H1 (cell line): ENCODE data around the gene RAMP1. TPM values are rescaled to one million over a fixed set of nuclear protein-coding genes. Genes with fewer than 3 reads are reported as not detected.

Experiments used
- CBX8 ChIP-seq: fragments of 300-800, 300-1000 bp; sonication (generic); IDR thresholded peaks from 2 replicates; pipeline ENCODE4 v1.7.1; 2016; ENCODE audit warnings: low read depth, low read length, borderline replicate concordance
- HDAC6 ChIP-seq: IDR thresholded peaks from one replicate; pipeline ENCODE4 v1.7.1; 2012; ENCODE audit warnings: low read depth, mild to moderate bottlenecking, inconsistent platforms, low read length, moderate library complexity
- MAFK ChIP-seq: IDR thresholded peaks from 2 replicates; pipeline ENCODE4 v1.6.1; 2012; ENCODE audit warnings: low read depth, mild to moderate bottlenecking, improper control_type of control experiment, low read length
- NANOG ChIP-seq: IDR thresholded peaks from 2 replicates; pipeline ENCODE4 v1.6.1; 2011; ENCODE audit warnings: low read length, low read depth, mild to moderate bottlenecking, inconsistent platforms; ENCODE audit not compliant: insufficient read depth, poor library complexity, severe bottlenecking
- NRF1 ChIP-seq: IDR thresholded peaks from 2 replicates; pipeline ENCODE4 v1.6.1; 2011; ENCODE audit warnings: mild to moderate bottlenecking, low read depth, low read length, improper control_type of control experiment
- SP1 ChIP-seq: IDR thresholded peaks from 2 replicates; pipeline ENCODE4 v1.6.1; 2011; ENCODE audit warnings: low read depth, low read length
- polyA plus RNA-seq, 7 experiments: library from polyadenylated mRNA; depleted of rRNA in 3 of 7; stranded (reverse) in 5 of 7; unstranded in 2 of 7; fragments of >200 nt in 5 of 7; fragments of 200-250 nt in 2 of 7; gene quantifications; 1 replicate in 5 of 7; 2 replicates in 1 of 7; 4 replicates in 1 of 7; pipeline versions ENCODE4 v1.2.1 to v1.2.3, GENCODE V29; 2011 to 2013; ENCODE audit warnings: missing spikeins in 2 of 7, mixed read lengths in 2 of 7
- total RNA-seq: library from RNA; stranded (reverse); fragmentation: NEBNext Ultra II Directional; extraction: Animal tissue kit (Norgen Biotek cat#: 25700); gene quantifications from 2 replicates; pipeline ENCODE4 v1.2.1, GENCODE V29; 2021
- TF ChIP-seq, protein P1 (sequence below): fragments of 300-600 bp; sonication (generic); IDR thresholded peaks from 2 replicates; pipeline ENCODE4 v1.7.1; 2012; ENCODE audit warnings: low read length, moderate library complexity, mild to moderate bottlenecking, inconsistent platforms; ENCODE audit not compliant: insufficient replicate concordance
- TF ChIP-seq, protein P2 (sequence below): IDR thresholded peaks from 2 replicates; pipeline ENCODE4 v1.6.1; 2012; ENCODE audit warnings: inconsistent platforms
- TF ChIP-seq, protein P3 (sequence below): IDR thresholded peaks from 2 replicates; pipeline ENCODE4 v1.6.1; 2011; ENCODE audit warnings: low read length, improper control_type of control experiment

RAMP1 gene
- total and polyA plus RNA-seq, 2 of the 8 experiments (the other 6 are each of a cell fraction or from before 2014, with no cell fraction given): 0.65 to 4.3 TPM

DNA sequence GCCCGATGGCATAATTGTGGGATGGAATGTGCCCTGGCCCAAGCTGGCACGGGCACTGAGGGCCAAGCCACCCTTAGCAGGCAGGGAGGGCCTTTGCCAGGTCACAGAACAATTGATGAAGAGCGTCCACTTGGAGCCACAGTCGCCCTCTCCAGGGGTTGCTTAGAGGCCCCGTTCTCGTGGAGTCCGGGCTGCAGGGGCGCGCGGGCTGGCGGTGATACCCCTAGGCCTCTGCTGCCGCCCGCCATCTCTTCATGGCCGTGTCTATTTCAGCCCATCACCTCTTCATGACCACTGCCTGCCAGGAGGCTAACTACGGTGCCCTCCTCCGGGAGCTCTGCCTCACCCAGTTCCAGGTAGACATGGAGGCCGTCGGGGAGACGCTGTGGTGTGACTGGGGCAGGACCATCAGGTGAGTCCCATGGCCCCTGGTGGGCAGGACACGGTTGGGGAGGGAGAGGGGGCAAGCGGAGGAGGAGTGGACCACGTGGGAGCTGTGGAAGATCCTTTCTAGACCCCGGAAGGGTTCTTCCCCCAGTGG, 17.6 kb downstream of the RAMP1 start (continued):
- TF ChIP-seq, protein P1, sequence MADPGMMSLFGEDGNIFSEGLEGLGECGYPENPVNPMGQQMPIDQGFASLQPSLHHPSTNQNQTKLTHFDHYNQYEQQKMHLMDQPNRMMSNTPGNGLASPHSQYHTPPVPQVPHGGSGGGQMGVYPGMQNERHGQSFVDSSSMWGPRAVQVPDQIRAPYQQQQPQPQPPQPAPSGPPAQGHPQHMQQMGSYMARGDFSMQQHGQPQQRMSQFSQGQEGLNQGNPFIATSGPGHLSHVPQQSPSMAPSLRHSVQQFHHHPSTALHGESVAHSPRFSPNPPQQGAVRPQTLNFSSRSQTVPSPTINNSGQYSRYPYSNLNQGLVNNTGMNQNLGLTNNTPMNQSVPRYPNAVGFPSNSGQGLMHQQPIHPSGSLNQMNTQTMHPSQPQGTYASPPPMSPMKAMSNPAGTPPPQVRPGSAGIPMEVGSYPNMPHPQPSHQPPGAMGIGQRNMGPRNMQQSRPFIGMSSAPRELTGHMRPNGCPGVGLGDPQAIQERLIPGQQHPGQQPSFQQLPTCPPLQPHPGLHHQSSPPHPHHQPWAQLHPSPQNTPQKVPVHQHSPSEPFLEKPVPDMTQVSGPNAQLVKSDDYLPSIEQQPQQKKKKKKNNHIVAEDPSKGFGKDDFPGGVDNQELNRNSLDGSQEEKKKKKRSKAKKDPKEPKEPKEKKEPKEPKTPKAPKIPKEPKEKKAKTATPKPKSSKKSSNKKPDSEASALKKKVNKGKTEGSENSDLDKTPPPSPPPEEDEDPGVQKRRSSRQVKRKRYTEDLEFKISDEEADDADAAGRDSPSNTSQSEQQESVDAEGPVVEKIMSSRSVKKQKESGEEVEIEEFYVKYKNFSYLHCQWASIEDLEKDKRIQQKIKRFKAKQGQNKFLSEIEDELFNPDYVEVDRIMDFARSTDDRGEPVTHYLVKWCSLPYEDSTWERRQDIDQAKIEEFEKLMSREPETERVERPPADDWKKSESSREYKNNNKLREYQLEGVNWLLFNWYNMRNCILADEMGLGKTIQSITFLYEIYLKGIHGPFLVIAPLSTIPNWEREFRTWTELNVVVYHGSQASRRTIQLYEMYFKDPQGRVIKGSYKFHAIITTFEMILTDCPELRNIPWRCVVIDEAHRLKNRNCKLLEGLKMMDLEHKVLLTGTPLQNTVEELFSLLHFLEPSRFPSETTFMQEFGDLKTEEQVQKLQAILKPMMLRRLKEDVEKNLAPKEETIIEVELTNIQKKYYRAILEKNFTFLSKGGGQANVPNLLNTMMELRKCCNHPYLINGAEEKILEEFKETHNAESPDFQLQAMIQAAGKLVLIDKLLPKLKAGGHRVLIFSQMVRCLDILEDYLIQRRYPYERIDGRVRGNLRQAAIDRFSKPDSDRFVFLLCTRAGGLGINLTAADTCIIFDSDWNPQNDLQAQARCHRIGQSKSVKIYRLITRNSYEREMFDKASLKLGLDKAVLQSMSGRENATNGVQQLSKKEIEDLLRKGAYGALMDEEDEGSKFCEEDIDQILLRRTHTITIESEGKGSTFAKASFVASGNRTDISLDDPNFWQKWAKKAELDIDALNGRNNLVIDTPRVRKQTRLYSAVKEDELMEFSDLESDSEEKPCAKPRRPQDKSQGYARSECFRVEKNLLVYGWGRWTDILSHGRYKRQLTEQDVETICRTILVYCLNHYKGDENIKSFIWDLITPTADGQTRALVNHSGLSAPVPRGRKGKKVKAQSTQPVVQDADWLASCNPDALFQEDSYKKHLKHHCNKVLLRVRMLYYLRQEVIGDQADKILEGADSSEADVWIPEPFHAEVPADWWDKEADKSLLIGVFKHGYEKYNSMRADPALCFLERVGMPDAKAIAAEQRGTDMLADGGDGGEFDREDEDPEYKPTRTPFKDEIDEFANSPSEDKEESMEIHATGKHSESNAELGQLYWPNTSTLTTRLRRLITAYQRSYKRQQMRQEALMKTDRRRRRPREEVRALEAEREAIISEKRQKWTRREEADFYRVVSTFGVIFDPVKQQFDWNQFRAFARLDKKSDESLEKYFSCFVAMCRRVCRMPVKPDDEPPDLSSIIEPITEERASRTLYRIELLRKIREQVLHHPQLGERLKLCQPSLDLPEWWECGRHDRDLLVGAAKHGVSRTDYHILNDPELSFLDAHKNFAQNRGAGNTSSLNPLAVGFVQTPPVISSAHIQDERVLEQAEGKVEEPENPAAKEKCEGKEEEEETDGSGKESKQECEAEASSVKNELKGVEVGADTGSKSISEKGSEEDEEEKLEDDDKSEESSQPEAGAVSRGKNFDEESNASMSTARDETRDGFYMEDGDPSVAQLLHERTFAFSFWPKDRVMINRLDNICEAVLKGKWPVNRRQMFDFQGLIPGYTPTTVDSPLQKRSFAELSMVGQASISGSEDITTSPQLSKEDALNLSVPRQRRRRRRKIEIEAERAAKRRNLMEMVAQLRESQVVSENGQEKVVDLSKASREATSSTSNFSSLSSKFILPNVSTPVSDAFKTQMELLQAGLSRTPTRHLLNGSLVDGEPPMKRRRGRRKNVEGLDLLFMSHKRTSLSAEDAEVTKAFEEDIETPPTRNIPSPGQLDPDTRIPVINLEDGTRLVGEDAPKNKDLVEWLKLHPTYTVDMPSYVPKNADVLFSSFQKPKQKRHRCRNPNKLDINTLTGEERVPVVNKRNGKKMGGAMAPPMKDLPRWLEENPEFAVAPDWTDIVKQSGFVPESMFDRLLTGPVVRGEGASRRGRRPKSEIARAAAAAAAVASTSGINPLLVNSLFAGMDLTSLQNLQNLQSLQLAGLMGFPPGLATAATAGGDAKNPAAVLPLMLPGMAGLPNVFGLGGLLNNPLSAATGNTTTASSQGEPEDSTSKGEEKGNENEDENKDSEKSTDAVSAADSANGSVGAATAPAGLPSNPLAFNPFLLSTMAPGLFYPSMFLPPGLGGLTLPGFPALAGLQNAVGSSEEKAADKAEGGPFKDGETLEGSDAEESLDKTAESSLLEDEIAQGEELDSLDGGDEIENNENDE: no peak
- no peak for TF ChIP-seq HDAC6
- TF ChIP-seq, protein P2, sequence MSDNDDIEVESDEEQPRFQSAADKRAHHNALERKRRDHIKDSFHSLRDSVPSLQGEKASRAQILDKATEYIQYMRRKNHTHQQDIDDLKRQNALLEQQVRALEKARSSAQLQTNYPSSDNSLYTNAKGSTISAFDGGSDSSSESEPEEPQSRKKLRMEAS: no peak
- TF ChIP-seq MAFK: no peak
- TF ChIP-seq SP1: no peak
- no peak for TF ChIP-seq CBX8
- TF ChIP-seq, protein P3, sequence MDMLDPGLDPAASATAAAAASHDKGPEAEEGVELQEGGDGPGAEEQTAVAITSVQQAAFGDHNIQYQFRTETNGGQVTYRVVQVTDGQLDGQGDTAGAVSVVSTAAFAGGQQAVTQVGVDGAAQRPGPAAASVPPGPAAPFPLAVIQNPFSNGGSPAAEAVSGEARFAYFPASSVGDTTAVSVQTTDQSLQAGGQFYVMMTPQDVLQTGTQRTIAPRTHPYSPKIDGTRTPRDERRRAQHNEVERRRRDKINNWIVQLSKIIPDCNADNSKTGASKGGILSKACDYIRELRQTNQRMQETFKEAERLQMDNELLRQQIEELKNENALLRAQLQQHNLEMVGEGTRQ: no peak
- no peak for TF ChIP-seq NRF1
- TF ChIP-seq NANOG: no peak
